Measurements from ENCODE around the gene CFDP1. TPM values are rescaled to one million over a fixed set of nuclear protein-coding genes. Genes with fewer than 3 reads are reported as not detected.

The CFDP1 gene
- total RNA-seq (78.8 TPM), polyA plus RNA-seq (71.0 TPM)

- WGBS, result under 1% methylated on average over 85 of the region's 85 CpGs
- Histone ChIP-seq H3K4me3 (ENCODE audit: low read depth, low read length) (peak within 1 kb of the TSS; percentile 93), H3K36me3 (ENCODE audit: insufficient read depth) (no peaks in the 10 kb centered on the region), H3K4me1 (ENCODE audit: insufficient read depth) (no peaks in the 10 kb centered on the region), H3K27ac (ENCODE audit: low read depth) (peak within 1 kb of the TSS; percentile 94)
- DNase-seq (ENCODE audit: extremely low spot score), result peak; percentile 92
These were observed at the start of gene CFDP1 for GRCh38 chr16:75432828-75433731. CFDP1 (minus strand) TSS chr16:75433503; CDS start chr16:75433352, 151 bp downstream.

- 83% methylated on average over 14 of the region's 14 CpGs for WGBS
- Histone ChIP-seq H3K27ac (ENCODE audit: low read depth) (no peak overlapping the region), H3K4me1 (ENCODE audit: insufficient read depth) (no peaks in the 10 kb centered on the region), H3K4me3 (ENCODE audit: low read depth, low read length) (no peak overlapping the region), H3K36me3 (ENCODE audit: insufficient read depth) (no peaks in the 10 kb centered on the region)
- no peak for DNase-seq (ENCODE audit: extremely low spot score)
These were observed 49.3 kb upstream of the CFDP1 start for GRCh38 chr16:75482434-75483205.

- WGBS, result 86% methylated on average over 7 of the region's 7 CpGs
- DNase-seq (ENCODE audit: extremely low spot score), result no peak
- Histone ChIP-seq H3K36me3 (ENCODE audit: insufficient read depth) (no peaks in the 10 kb centered on the region), H3K4me3 (ENCODE audit: low read depth, low read length) (no peak overlapping the region), H3K27ac (ENCODE audit: low read depth) (no peak overlapping the region), H3K4me1 (ENCODE audit: insufficient read depth) (no peaks in the 10 kb centered on the region)
These were observed 48.2 kb upstream of the CFDP1 start for GRCh38 chr16:75481475-75481874.

DNA sequence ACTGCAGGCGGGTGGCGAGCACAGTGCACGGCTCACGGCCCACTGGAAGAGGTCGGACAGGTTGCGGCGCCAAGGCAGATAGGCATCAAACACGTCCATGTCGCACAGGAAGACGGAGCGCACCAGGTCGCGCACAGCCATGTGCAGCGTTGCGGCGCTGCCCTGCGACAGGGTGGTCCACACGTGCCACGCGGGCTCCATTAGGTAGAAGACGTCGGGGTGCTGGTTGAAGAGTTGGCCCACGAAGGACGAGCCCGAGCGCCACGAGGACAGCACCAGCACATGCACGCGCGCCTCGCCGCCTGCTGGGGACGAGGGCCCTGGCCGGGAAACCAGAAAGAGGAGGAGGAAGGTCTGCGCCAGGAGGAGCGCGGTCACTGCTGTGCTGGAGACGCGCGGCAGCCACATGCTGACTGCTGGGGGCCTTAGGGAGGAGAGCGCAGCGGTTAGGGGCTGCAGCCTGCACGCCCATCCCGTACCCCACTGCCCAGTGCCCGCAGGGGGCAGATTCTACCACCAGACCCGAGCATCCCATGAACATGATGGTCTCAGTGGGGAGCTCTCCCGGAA is 46.2 kb upstream of the CFDP1 start:
- H3K4me1 ChIP-seq (ENCODE audit: insufficient read depth), result no peaks in the 10 kb centered on the region
- no peak overlapping the region for H3K4me3 ChIP-seq (ENCODE audit: low read depth, low read length)
- DNase-seq (ENCODE audit: extremely low spot score), result no peak
- WGBS, result 95% methylated on average over 47 of the region's 47 CpGs
- no peak overlapping the region for H3K27ac ChIP-seq (ENCODE audit: low read depth)
- no peaks in the 10 kb centered on the region for H3K36me3 ChIP-seq (ENCODE audit: insufficient read depth)

DNA sequence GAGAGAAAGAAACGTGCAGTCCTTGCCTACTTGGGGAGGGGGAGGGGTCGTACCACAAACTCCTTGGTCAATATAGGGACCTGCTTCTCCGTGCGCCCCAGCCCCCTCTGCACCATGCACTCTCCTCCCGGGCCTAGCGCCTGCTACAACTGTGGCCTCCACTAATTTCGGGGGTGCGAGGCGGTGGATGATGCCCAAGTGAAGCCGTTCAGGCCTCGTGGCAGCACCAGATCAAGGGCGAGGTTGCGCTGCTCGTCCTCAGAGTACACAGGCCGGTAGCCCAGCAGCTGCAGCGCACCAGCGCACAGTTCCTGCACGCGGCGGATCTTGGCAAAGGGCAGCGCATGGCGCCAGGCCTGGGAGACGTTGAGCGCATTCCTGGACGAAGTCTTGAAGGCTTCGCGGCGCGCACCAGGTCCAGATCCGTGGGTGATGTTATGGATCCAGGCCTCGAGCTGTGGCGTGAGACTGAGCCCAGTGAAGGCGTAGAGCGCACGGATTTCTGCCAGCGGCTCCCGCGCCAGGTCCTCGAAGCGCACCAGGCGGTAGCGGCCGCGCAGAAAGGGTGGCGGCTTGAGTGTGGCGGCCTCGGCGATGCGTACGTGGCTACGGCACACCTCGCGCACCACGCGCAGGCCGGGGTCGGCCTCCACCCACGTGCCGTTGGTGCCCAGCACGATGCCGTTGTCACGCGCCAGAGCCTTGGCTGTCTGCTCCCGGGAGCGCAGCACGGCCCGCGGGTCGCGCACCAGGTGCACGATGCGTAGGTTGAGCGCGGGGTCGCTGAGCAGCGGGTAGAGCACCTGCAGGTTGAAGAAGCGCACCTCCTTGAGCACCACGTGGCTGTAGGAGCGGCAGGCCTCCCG is 45.4 kb upstream of the CFDP1 start:
- no peak overlapping the region for H3K4me3 ChIP-seq (ENCODE audit: low read depth, low read length)
- no peak overlapping the region for H3K27ac ChIP-seq (ENCODE audit: low read depth)
- no peak for DNase-seq (ENCODE audit: extremely low spot score)
- H3K4me1 ChIP-seq (ENCODE audit: insufficient read depth), result no peaks in the 10 kb centered on the region
- 96% methylated on average over 80 of the region's 80 CpGs for WGBS
- H3K36me3 ChIP-seq (ENCODE audit: insufficient read depth), result no peaks in the 10 kb centered on the region

DNA sequence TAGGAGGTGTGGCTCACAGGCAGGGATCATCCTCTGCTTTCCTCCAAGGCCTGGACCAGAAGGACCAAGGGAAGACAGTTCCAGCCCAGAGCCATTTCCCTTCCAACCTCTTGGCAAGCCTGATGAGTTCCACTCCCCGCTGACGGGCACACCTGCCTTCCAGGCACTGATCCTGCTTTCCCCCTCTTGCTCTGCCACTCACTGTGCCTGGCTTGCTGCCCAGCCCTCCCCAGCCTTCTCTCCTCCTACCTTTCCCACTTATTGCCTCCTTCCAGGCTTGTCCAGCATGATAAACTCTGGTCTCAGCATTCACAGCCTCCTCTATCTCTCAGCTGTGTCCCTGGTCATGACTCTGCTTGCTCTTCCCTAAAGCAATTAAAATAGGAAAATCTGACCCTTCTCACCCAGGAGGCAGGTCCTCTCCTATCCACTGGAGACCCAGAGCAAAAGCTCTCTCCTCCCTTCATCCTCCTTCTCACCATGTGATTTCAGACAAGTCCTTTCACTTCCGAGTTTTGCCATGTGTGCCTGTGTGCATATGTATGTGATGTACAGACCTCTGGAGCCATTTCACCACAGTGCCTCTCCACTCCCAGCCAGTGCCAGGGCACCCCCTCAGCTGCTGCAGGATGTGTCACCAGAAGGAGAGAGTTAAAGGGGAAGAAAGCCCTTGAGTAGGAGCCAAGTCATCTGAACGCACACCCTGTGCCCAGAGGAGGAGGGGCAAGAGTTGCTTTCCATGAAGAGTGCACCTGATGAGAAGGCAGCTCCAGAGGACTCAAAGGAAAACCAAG is 44.6 kb upstream of the CFDP1 start:
- Histone ChIP-seq H3K4me1 (ENCODE audit: insufficient read depth) (no peaks in the 10 kb centered on the region), H3K4me3 (ENCODE audit: low read depth, low read length) (no peak overlapping the region), H3K36me3 (ENCODE audit: insufficient read depth) (no peaks in the 10 kb centered on the region), H3K27ac (ENCODE audit: low read depth) (no peak overlapping the region)
- 57% methylated on average over 4 of the region's 4 CpGs for WGBS
- no peak for DNase-seq (ENCODE audit: extremely low spot score)

- Histone ChIP-seq H3K36me3 (ENCODE audit: insufficient read depth) (no peaks in the 10 kb centered on the region), H3K27ac (ENCODE audit: low read depth) (no peak overlapping the region), H3K4me3 (ENCODE audit: low read depth, low read length) (no peak overlapping the region), H3K4me1 (ENCODE audit: insufficient read depth) (no peaks in the 10 kb centered on the region)
- WGBS, result 91% methylated on average over 8 of the region's 8 CpGs
- no peak for DNase-seq (ENCODE audit: extremely low spot score)
These were observed 43.5 kb upstream of the CFDP1 start for GRCh38 chr16:75476817-75477216.

GRCh38 chr16:75475420-75475847 is 42.1 kb upstream of the CFDP1 start:
- no peak overlapping the region for H3K27ac ChIP-seq (ENCODE audit: low read depth)

DNA sequence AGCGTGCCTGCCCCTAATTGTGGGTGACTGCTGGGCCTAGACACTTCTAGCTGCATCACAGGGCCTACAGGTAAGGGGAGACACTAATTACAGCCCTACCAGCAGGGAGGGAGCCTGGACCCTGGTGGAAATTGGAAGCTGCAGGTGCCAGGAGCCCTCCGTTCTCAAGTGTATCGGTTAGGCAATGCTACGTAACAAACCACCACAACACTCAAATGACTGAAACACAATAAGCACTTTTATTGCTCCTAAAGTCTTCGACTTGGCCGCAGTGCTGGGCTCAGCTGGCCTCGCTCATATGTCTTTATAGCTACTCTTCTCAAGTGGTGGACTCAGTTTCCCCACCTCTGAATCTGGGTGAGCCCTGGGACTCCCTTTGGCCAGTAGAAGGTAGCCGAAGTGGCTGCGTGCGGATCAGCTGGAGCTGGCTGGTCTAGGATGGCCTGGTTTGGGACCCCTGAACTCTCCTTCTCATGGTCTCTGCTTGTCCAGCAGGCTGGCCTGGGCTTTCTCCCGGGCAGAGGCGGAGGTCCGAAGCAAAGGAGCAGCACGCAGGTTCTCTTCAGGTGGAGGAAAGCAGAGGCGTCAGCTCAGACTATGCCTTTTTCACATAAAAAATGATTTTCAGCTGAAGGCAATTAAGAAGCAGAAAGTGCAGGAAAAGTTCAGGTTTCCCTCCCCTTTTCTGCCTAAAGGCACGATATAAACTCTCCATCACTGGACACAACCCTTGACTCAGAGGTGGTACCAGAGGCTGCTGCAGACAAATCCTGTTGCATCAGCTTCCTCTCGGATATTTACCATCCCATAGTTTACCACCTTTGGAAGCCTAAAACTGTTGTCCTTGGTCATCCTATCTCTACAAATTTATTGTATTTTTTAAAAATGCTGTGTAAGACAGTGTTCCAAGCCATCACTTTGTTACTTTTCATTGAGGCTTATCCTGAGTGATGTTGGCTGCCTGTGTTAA is 39.9 kb upstream of the CFDP1 start:
- 95% methylated on average over 17 of the region's 17 CpGs for WGBS
- no peaks in the 10 kb centered on the region for H3K36me3 ChIP-seq (ENCODE audit: insufficient read depth)
- H3K4me3 ChIP-seq (ENCODE audit: low read depth, low read length), result no peak overlapping the region
- H3K27ac ChIP-seq (ENCODE audit: low read depth), result no peak overlapping the region
- no peak for DNase-seq (ENCODE audit: extremely low spot score)
- H3K4me1 ChIP-seq (ENCODE audit: insufficient read depth), result no peaks in the 10 kb centered on the region

More at GRCh38 chr16:75475420-75475847, 42.1 kb upstream of the CFDP1 start:
- no peak overlapping the region for H3K4me3 ChIP-seq (ENCODE audit: low read depth, low read length)
- H3K36me3 ChIP-seq (ENCODE audit: insufficient read depth), result no peaks in the 10 kb centered on the region
- DNase-seq (ENCODE audit: extremely low spot score), result no peak
- no peaks in the 10 kb centered on the region for H3K4me1 ChIP-seq (ENCODE audit: insufficient read depth)
- 90% methylated on average over 2 of the region's 2 CpGs for whole genome bisulfite sequencing

DNA sequence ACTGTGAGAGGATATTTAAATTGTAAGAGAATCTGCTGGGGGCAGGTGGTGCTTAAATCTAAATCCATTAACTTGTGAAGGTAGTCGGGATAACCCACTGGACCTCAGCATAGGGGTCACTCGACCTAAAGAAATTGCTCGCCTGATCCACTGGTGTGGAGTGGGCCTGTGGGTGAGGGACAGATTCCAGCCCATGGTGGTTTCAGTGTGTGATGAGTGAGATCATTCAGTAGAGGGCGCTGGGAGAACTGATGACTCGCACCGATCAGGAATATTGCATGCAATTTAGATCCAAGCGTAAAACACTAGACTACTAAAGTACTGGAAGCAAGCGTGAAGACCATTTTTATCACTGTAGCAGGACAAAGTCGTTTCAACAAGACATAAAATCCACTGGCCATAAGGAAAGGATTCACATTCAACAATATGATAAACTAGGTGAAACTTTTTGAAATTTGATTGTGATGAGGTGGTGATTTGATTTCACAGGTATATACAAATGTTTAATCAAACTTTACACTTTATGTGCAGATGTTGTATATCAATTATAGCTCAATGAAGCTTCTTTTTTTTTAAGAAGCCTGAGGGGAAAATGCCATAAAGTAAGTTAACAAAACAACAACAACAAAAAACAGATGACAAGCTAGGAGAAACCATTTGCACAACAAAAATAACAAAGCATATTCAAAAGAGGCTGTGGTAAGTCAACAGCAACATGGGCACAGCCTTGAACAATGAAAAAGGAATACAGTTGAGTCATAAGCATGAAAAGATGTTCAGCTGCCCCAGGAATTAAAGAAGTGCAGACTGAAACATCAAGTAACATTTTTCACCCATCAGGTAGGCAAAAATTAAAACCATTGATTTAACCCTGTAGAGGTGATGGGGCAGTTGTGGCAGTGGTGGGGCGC is 38.7 kb upstream of the CFDP1 start:
- WGBS, result 14% methylated on average over 10 of the region's 10 CpGs

DNA sequence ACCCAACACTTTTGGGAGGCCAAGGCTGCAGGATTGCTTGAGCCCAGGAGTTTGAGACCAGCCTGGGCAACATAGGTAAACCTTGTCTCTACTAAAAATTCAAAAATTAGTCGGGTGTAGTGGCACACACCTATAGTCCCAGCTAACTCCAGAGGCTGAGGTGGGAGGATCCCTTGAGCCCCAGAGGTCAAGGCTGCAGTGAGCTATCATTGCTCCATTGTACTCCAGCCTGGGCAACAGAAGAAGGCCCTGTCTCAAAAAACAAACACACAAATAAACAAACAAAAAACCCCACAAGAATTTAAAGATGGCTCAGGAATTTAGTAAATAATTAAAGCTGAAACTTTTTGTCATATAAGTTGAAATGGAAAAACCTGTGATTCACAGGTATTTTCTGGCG is 33.5 kb upstream of the CFDP1 start:
- 92% methylated on average over 2 of the region's 2 CpGs for WGBS
- Histone ChIP-seq H3K4me3 (ENCODE audit: low read depth, low read length) (no peak overlapping the region), H3K4me1 (ENCODE audit: insufficient read depth) (no peaks in the 10 kb centered on the region), H3K27ac (ENCODE audit: low read depth) (no peak overlapping the region), H3K36me3 (ENCODE audit: insufficient read depth) (no peaks in the 10 kb centered on the region)
- DNase-seq (ENCODE audit: extremely low spot score), result no peak

More for the DNA sequence above, 38.7 kb upstream of the CFDP1 start:
- H3K4me3 ChIP-seq (ENCODE audit: low read depth, low read length), result no peak overlapping the region
- no peak overlapping the region for H3K27ac ChIP-seq (ENCODE audit: low read depth)
- H3K4me1 ChIP-seq (ENCODE audit: insufficient read depth), result no peaks in the 10 kb centered on the region
- no peaks in the 10 kb centered on the region for H3K36me3 ChIP-seq (ENCODE audit: insufficient read depth)
- DNase-seq (ENCODE audit: extremely low spot score), result no peak
